Karpas-422 (cell line): Measurements from ENCODE around the gene PRR5. TPM values are rescaled to one million over a fixed set of nuclear protein-coding genes. Genes with fewer than 3 reads are reported as not detected.
"Not testable (repeated sequence)": the region's sequence is repeated elsewhere in the genome, so short reads cannot be mapped to it uniquely, and the experiment has no call there.

Experiments used
- DNase-seq: peaks from one replicate; pipeline ENCODE4 v3.0.0-alpha.2; 2015
- H2AFZ ChIP-seq: fragments of 200-600 bp; sonication (generic); 2 replicates; pipeline ENCODE4 v1.6.1; 2014; ENCODE audit warnings: antibody characterized with exemption, low read length, mixed read lengths
- H3K27ac ChIP-seq: fragments of 200-600 bp; sonication (generic); 2 replicates; pipeline ENCODE4 v1.5.1; 2014; ENCODE audit warnings: mild to moderate bottlenecking, low read length, moderate library complexity
- H3K27me3 ChIP-seq: fragments of 200-600 bp; sonication (generic); 2 replicates; pipeline ENCODE4 v1.6.1; 2014; ENCODE audit warnings: low read length, mixed read lengths
- H3K36me3 ChIP-seq: fragments of 200-600 bp; sonication (generic); 2 replicates; pipeline ENCODE4 v1.6.1; 2014; ENCODE audit warnings: low read length, mixed read lengths; ENCODE audit not compliant: insufficient read depth
- H3K4me1 ChIP-seq: fragments of 200-600 bp; sonication (generic); 2 replicates; pipeline ENCODE4 v1.6.1; 2014; ENCODE audit warnings: mild to moderate bottlenecking, low read length, mixed read lengths
- H3K4me2 ChIP-seq: fragments of 200-600 bp; sonication (generic); 2 replicates; pipeline ENCODE4 v1.6.1; 2014; ENCODE audit warnings: low read length, low read depth, mild to moderate bottlenecking; ENCODE audit not compliant: poor library complexity, severe bottlenecking
- H3K4me3 ChIP-seq: fragments of 200-600 bp; sonication (generic); 2 replicates; pipeline ENCODE4 v1.5.1; 2014; ENCODE audit warnings: mild to moderate bottlenecking, antibody characterized with exemption, low read length, mixed read lengths
- H3K79me2 ChIP-seq: fragments of 200-600 bp; sonication (generic); 2 replicates; pipeline ENCODE4 v1.6.1; 2014; ENCODE audit warnings: mild to moderate bottlenecking, low read length, mixed read lengths
- H3K9ac ChIP-seq: fragments of 200-600 bp; sonication (generic); 2 replicates; pipeline ENCODE4 v1.6.0; 2014; ENCODE audit warnings: low read length
- H3K9me2 ChIP-seq: fragments of 200-600 bp; sonication (generic), shearing (Covaris generic); replicated peaks from 2 replicates; pipeline ENCODE4 v1.6.0; 2014; ENCODE audit warnings: mild to moderate bottlenecking, low read length, moderate library complexity; ENCODE audit not compliant: insufficient read depth
- H3K9me3 ChIP-seq: fragments of 300-700, 200-600 bp; sonication (generic); 2 replicates; pipeline ENCODE4 v1.6.1; 2014; ENCODE audit warnings: low read length, mixed read lengths
- H4K20me1 ChIP-seq: fragments of 200-600 bp; sonication (generic); 2 replicates; pipeline ENCODE4 v1.6.1; 2014; ENCODE audit warnings: mild to moderate bottlenecking, antibody characterized with exemption, low read length, low read depth; ENCODE audit not compliant: insufficient read depth
- total RNA-seq: library from RNA; depleted of rRNA; stranded (reverse); fragments of >200 nt; shearing (Covaris generic); gene quantifications from 2 replicates; pipeline ENCODE4 v1.2.3, GENCODE V29; 2014; ENCODE audit warnings: low replicate concordance; rRNA removed

PRR5 gene
- total RNA-seq: not detected in 2 replicates

GRCh38 chr22:44701824-44702478, at the start of gene PRR5:
Gene PRR5, plus strand, starts transcription at chr22:44702204. Its CDS starts 271 bp downstream, at chr22:44702475.
- DNase-seq: no peak
- H3K27ac ChIP-seq: no peak within 1 kb of the TSS
- no peak within 1 kb of the TSS for H2AFZ ChIP-seq
- no peak within 1 kb of the TSS for H3K4me2 ChIP-seq
- no peaks in the 10 kb centered on the region for H3K79me2 ChIP-seq
- no peak within 1 kb of the TSS for H3K9ac ChIP-seq
- H4K20me1 ChIP-seq: no peaks in the 10 kb centered on the region
- H3K4me3 ChIP-seq: no peak within 1 kb of the TSS
- H3K4me1 ChIP-seq: no peaks in the 10 kb centered on the region
- no peaks in the 10 kb centered on the region for H3K27me3 ChIP-seq
- no peaks in the 10 kb centered on the region for H3K9me3 ChIP-seq
- H3K36me3 ChIP-seq: no peaks in the 10 kb centered on the region
- no peaks in the 10 kb centered on the region for H3K9me2 ChIP-seq

GRCh38 chr22:44652866-44653265, 49.1 kb upstream of the PRR5 start:
- H4K20me1 ChIP-seq, H3K4me2 ChIP-seq, H3K4me1 ChIP-seq, H3K9me3 ChIP-seq, H3K27ac ChIP-seq, H3K9ac ChIP-seq, H3K9me2 ChIP-seq, H2AFZ ChIP-seq, H3K79me2 ChIP-seq, H3K27me3 ChIP-seq, DNase-seq, H3K4me3 ChIP-seq, H3K36me3 ChIP-seq: not testable (repeated sequence)

- Histone ChIP-seq H2AFZ (no peak overlapping the region), H3K9me3 (no peaks in the 10 kb centered on the region)
Observed at GRCh38 chr22:44658311-44658953, 43.6 kb upstream of the PRR5 start.

GRCh38 chr22:44659140-44659539, 42.9 kb upstream of the PRR5 start:
- H2AFZ ChIP-seq: no peak overlapping the region

More at GRCh38 chr22:44658311-44658953, 43.6 kb upstream of the PRR5 start:
- Histone ChIP-seq H3K27ac (no peak overlapping the region), H3K4me1 (no peaks in the 10 kb centered on the region), H4K20me1 (no peaks in the 10 kb centered on the region), H3K4me3 (no peak overlapping the region), H3K79me2 (no peaks in the 10 kb centered on the region), H3K36me3 (no peaks in the 10 kb centered on the region), H3K9me2 (no peaks in the 10 kb centered on the region), H3K4me2 (no peak overlapping the region), H3K27me3 (no peaks in the 10 kb centered on the region), H3K9ac (no peak overlapping the region)
- DNase-seq: peak; percentile 22

GRCh38 chr22:44660051-44660830, 41.8 kb upstream of the PRR5 start:
- DNase-seq: peak; percentile 20
- no peaks in the 10 kb centered on the region for H4K20me1 ChIP-seq
- H3K79me2 ChIP-seq: no peaks in the 10 kb centered on the region

More at GRCh38 chr22:44659140-44659539, 42.9 kb upstream of the PRR5 start:
- no peak overlapping the region for H3K4me2 ChIP-seq
- H3K9ac ChIP-seq: no peak overlapping the region
- no peaks in the 10 kb centered on the region for H3K36me3 ChIP-seq
- no peaks in the 10 kb centered on the region for H3K79me2 ChIP-seq
- DNase-seq: no peak
- H4K20me1 ChIP-seq: no peaks in the 10 kb centered on the region
- no peaks in the 10 kb centered on the region for H3K4me1 ChIP-seq
- H3K4me3 ChIP-seq: no peak overlapping the region
- no peak overlapping the region for H3K27ac ChIP-seq
- H3K9me3 ChIP-seq: no peaks in the 10 kb centered on the region
- no peaks in the 10 kb centered on the region for H3K27me3 ChIP-seq
- H3K9me2 ChIP-seq: no peaks in the 10 kb centered on the region

GRCh38 chr22:44661070-44661469, 40.9 kb upstream of the PRR5 start:
- Histone ChIP-seq H3K9me3 (no peaks in the 10 kb centered on the region), H3K9ac (no peak overlapping the region), H3K9me2 (no peaks in the 10 kb centered on the region), H3K27ac (no peak overlapping the region), H3K4me3 (no peak overlapping the region), H3K36me3 (no peaks in the 10 kb centered on the region), H4K20me1 (no peaks in the 10 kb centered on the region), H2AFZ (no peak overlapping the region), H3K4me2 (no peak overlapping the region), H3K27me3 (no peaks in the 10 kb centered on the region), H3K4me1 (no peaks in the 10 kb centered on the region), H3K79me2 (no peaks in the 10 kb centered on the region)
- DNase-seq: no peak

More at GRCh38 chr22:44660051-44660830, 41.8 kb upstream of the PRR5 start:
- no peaks in the 10 kb centered on the region for H3K36me3 ChIP-seq
- no peak overlapping the region for H3K4me2 ChIP-seq
- no peaks in the 10 kb centered on the region for H3K9me2 ChIP-seq
- no peak overlapping the region for H2AFZ ChIP-seq
- H3K27me3 ChIP-seq: no peaks in the 10 kb centered on the region
- H3K9me3 ChIP-seq: no peaks in the 10 kb centered on the region
- H3K27ac ChIP-seq: no peak overlapping the region
- no peaks in the 10 kb centered on the region for H3K4me1 ChIP-seq
- H3K9ac ChIP-seq: no peak overlapping the region
- no peak overlapping the region for H3K4me3 ChIP-seq

- H3K4me3 ChIP-seq: no peak overlapping the region
- no peak overlapping the region for H3K27ac ChIP-seq
- no peaks in the 10 kb centered on the region for H3K4me1 ChIP-seq
- no peak overlapping the region for H3K9ac ChIP-seq
- no peaks in the 10 kb centered on the region for H3K79me2 ChIP-seq
- H4K20me1 ChIP-seq: no peaks in the 10 kb centered on the region
- no peak overlapping the region for H2AFZ ChIP-seq
- no peaks in the 10 kb centered on the region for H3K27me3 ChIP-seq
- H3K36me3 ChIP-seq: no peaks in the 10 kb centered on the region
- H3K4me2 ChIP-seq: no peak overlapping the region
- H3K9me2 ChIP-seq: no peaks in the 10 kb centered on the region
- H3K9me3 ChIP-seq: no peaks in the 10 kb centered on the region
- DNase-seq: no peak
Observed at GRCh38 chr22:44661659-44662569, 40.1 kb upstream of the PRR5 start.
